Fibroblast of pulmonary artery (primary cell): ENCODE results near the gene UNC5C.

Experiments
- DNase-seq: peaks from one replicate; pipeline ENCODE4 v3.0.0-alpha.2; 2010; ENCODE audit warnings: low read depth
- H3K4me3 ChIP-seq: replicated peaks from 2 replicates; pipeline ENCODE4 v1.5.1; 2011; ENCODE audit warnings: low read depth, mild to moderate bottlenecking, control low read depth, low read length, moderate library complexity
- TF ChIP-seq, protein P1 (sequence below): IDR thresholded peaks from 2 replicates; pipeline ENCODE4 v1.5.1; 2011; ENCODE audit warnings: mild to moderate bottlenecking, control low read depth, low read length, inconsistent platforms; ENCODE audit errors: missing control alignments

UNC5C gene

DNA sequence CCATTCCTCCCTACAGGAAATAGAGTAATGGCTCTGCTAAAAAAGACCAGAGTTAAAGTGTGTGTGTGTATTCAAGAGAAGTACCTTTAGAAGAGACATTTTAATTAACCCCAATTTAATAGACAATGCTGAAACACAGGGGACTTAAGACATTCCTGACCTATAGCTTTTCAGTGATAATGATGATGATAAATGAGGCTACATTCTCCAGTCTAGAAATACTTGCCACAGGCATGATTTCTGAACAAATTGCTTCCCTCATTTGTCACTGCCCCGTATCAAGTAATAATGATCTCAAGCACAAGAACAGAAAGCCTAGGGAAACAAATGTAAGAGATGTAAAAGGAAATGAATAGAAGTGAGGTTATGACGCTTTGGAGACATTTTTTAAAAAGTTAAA lies 117.1 kb downstream of the UNC5C start:
- no peak overlapping the region for H3K4me3 ChIP-seq
- TF ChIP-seq, protein P1, sequence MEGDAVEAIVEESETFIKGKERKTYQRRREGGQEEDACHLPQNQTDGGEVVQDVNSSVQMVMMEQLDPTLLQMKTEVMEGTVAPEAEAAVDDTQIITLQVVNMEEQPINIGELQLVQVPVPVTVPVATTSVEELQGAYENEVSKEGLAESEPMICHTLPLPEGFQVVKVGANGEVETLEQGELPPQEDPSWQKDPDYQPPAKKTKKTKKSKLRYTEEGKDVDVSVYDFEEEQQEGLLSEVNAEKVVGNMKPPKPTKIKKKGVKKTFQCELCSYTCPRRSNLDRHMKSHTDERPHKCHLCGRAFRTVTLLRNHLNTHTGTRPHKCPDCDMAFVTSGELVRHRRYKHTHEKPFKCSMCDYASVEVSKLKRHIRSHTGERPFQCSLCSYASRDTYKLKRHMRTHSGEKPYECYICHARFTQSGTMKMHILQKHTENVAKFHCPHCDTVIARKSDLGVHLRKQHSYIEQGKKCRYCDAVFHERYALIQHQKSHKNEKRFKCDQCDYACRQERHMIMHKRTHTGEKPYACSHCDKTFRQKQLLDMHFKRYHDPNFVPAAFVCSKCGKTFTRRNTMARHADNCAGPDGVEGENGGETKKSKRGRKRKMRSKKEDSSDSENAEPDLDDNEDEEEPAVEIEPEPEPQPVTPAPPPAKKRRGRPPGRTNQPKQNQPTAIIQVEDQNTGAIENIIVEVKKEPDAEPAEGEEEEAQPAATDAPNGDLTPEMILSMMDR: no peak

DNA sequence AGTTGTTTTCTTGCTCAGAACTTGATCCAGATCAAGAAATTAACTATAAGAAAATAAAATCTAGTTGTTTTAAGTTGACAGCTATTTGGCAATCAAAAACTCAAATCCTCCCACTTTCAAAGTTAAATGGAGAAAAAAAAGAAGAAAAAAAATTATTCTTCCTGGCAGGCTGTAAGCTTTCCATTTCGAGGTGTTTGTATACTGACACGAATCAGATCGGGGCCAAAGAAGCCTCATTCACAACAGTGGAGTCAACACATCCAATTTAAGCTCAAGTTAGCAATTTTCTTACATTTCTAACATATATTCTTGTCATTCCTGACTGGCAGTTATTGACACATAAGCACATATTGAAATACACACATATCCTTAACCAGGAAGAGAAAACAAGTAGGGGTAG lies 119.4 kb downstream of the UNC5C start:
- TF ChIP-seq, protein P1: no peak
- H3K4me3 ChIP-seq: no peak overlapping the region
- no peak for DNase-seq

More for the DNA sequence above, 117.1 kb downstream of the UNC5C start:
- DNase-seq: no peak

DNA sequence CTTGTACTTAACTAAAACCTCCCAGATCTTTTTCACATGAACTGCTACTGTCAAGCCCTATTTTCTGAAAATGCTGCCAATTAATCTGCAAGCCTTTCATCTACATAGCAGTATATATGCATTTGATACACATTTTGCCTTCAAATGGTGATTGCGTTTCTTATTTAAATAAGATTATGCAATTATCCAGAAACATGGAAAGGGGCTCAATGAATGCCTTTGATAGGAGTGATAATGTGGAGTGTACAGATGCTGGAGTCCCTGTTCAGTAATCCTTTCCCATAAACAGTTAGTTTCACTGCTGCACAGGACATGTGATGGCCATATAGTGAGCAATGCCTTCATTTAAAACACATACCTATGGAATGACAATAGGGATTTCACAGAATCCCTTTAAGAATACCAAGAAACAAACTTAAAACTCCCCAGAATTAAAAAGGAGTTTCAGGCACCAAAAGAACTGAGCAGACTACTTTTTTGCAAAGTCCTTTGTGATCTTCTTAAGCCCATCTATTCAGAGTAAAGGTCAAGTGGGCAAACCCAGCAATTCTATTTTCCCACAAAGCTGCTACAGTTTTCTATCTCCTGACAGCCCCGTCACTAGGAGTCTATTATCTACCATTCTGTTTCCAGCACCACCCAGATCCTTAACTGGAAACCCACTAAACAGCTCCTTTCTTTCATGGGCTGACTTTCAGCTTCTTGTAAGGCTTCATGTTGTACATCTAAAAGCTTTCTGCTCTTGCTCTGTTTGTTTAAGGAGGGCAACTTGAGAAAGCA lies 120.3 kb downstream of the UNC5C start:
- H3K4me3 ChIP-seq: no peak overlapping the region
- TF ChIP-seq, protein P1: no peak
- DNase-seq: no peak

DNA sequence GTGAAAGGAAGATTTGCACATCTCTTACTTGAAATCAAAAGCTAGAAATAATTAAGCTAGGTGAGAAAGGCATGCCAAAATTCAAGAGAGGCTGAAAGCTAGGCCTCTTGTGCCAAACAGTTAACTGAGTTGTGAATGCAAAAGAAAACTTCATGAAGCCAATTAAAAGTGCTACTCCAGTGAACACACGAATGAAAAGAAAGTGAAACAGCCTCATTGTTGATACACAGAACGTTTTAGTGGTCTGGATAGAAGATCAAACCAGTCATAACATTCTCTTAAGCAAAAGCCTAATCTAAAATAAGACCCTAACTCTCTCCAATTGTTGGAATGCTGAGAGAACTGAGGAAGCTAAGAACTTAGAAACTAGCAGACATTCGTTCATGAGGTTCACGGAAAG lies 122.3 kb downstream of the UNC5C start:
- no peak for DNase-seq
- H3K4me3 ChIP-seq: no peak overlapping the region
- TF ChIP-seq, protein P1: no peak

DNA sequence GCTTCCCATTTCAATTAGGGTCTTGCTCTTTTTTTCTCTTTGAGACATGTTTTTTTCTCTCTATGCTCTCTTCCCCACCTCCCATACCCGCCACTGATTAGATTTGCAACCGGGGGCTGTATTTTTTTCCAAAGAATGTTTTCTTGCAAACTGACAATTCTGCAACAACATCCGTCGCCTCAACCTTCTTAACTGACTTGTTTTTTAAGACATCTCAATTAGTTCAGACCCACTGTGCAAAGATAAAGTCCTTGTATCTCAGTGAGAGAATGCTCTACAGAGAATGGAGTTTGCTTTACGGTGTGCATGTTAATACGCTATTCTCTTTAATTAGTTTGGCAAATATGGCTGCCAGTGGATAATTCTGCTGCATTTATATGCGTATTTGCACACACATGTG lies 126.3 kb downstream of the UNC5C start:
- TF ChIP-seq, protein P1: no peak
- no peak overlapping the region for H3K4me3 ChIP-seq

DNA sequence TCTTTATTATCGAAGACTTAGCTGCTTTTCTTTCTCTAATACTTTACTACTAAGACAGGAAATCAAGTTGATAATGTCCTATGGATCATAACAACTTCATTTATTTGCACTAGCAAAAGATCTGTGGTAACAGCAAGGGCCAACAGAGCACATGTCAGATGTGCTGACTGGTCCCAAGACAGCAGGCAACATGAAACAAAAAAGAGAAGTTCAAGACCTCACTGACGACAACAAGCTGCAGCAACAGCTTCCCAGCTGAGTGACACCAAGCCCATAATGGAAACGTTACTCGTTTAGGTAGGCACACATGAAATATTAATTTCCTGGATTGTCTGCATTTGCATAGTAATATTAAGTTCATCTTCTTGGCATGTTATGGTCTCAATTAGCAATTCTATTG lies 126.9 kb downstream of the UNC5C start:
- no peak for DNase-seq
- H3K4me3 ChIP-seq: no peak overlapping the region
- TF ChIP-seq, protein P1: no peak

More for the DNA sequence above, 126.3 kb downstream of the UNC5C start:
- no peak for DNase-seq

DNA sequence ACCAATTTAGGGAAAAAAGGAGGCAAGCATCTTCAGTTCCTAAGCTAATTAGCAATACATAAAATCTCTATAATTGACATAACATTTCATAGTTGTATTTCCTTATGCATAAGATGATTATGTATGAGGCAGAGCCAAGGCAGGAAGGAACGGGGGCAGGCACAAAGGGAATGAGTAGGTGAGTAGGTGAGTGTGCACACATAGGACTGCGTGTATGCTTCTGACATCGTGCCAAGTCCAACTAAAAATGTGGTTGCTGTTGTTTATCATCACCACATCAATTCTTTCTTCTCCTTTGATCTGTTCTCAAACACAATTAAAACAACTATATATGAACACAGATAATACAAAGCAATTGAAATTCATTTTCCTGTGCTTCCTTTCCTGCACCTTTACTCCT lies 131.2 kb downstream of the UNC5C start:
- no peak for DNase-seq
- no peak overlapping the region for H3K4me3 ChIP-seq
- TF ChIP-seq, protein P1: no peak
